Natural killer cell (primary cell): ENCODE results near the gene BIN1. TPM values are rescaled to one million over a fixed set of nuclear protein-coding genes. Genes with fewer than 3 reads are reported as not detected.

Source experiments
- ATAC-seq, 3 donors: fragments of 150-1000 bp in 2 of 3; fragments of 200-7000 bp in 1 of 3; cut with Tn5 transposase; 1 replicate in 1 of 3; 2 replicates in 2 of 3; pipeline ENCODE4 v1.10.0; 2021; ENCODE audit warnings: mild to moderate bottlenecking in 2 of 3, moderate library complexity in 2 of 3
- DNase-seq, 2 donors: peaks; one replicate each; pipeline versions ENCODE4 v3.0.0 to v3.0.0-alpha.2; 2013 to 2021; ENCODE audit warnings: mixed read lengths in 1 of 2
- H3K27ac ChIP-seq: one replicate; pipeline ENCODE4 v1.5.1; 2013; ENCODE audit warnings: mild to moderate bottlenecking, low read length
- H3K27me3 ChIP-seq: one replicate; pipeline ENCODE4 v1.6.1; 2013; ENCODE audit warnings: low read length; ENCODE audit not compliant: control insufficient read depth, insufficient read depth
- H3K36me3 ChIP-seq: one replicate; pipeline ENCODE4 v1.6.1; 2013; ENCODE audit warnings: low read length; ENCODE audit not compliant: control insufficient read depth, insufficient read depth
- H3K4me1 ChIP-seq: one replicate; pipeline ENCODE4 v1.6.1; 2013; ENCODE audit warnings: low read length; ENCODE audit not compliant: control insufficient read depth, insufficient read depth
- H3K4me3 ChIP-seq: one replicate; pipeline ENCODE4 v1.5.1; 2013; ENCODE audit warnings: low read length
- H3K9me3 ChIP-seq: one replicate; pipeline ENCODE4 v1.6.1; 2013; ENCODE audit warnings: low read length; ENCODE audit not compliant: control insufficient read depth, insufficient read depth
- H3K27ac Mint-ChIP-seq, 2 donors: one replicate each; pipeline ENCODE4 v1.8.0; 2022; ENCODE audit warnings: mild to moderate bottlenecking in 2 of 2, mixed read lengths in 2 of 2, moderate library complexity in 1 of 2
- H3K27me3 Mint-ChIP-seq, 2 donors: one replicate each; pipeline ENCODE4 v1.8.0; 2022; ENCODE audit warnings: low read depth in 2 of 2, mixed read lengths in 2 of 2
- H3K36me3 Mint-ChIP-seq: one replicate; pipeline ENCODE4 v1.8.0; 2022; ENCODE audit warnings: mixed read lengths
- H3K4me1 Mint-ChIP-seq, 2 donors: one replicate each; pipeline ENCODE4 v1.8.0; 2022; ENCODE audit warnings: mixed read lengths in 2 of 2
- H3K4me3 Mint-ChIP-seq: one replicate; pipeline ENCODE4 v1.8.0; 2022; ENCODE audit warnings: mild to moderate bottlenecking, moderate library complexity, mixed read lengths
- H3K9me3 Mint-ChIP-seq, 2 donors: one replicate each; pipeline ENCODE4 v1.8.0; 2022; ENCODE audit warnings: mixed read lengths in 2 of 2
- WGBS: methylation state at CpG from one replicate; pipeline ENCODE4 v1.1.7; 2013; ENCODE audit warnings: missing lambda C conversion rate; ENCODE audit not compliant: insufficient coverage; 5-methylcytosine and 5-hydroxymethylcytosine counted together
- intact Hi-C: fragments of 100-400 bp; cut with micrococcal nuclease; formaldehyde crosslinking; loops from one replicate; pipeline ENCODE4 v1.14.2; 2022
- total RNA-seq, 4 donors: library from RNA; stranded (reverse); fragments of 120-200 nt in 1 of 4; gene quantifications; one replicate each; pipeline versions ENCODE4 v1.2.3 to v1.2.4, GENCODE V29; 2013 to 2022
- TF ChIP-seq, protein P1 (sequence below): fragments of 200-600 bp; IDR thresholded peaks from one replicate; pipeline ENCODE4 v1.8.0; 2022; ENCODE audit warnings: antibody characterized with exemption

BIN1 gene
- total RNA-seq, 3 donors from 2014 or later (not counting 1 experiment from before 2014, with no cell fraction given): 73.5 to 131 (median 107) TPM

DNA sequence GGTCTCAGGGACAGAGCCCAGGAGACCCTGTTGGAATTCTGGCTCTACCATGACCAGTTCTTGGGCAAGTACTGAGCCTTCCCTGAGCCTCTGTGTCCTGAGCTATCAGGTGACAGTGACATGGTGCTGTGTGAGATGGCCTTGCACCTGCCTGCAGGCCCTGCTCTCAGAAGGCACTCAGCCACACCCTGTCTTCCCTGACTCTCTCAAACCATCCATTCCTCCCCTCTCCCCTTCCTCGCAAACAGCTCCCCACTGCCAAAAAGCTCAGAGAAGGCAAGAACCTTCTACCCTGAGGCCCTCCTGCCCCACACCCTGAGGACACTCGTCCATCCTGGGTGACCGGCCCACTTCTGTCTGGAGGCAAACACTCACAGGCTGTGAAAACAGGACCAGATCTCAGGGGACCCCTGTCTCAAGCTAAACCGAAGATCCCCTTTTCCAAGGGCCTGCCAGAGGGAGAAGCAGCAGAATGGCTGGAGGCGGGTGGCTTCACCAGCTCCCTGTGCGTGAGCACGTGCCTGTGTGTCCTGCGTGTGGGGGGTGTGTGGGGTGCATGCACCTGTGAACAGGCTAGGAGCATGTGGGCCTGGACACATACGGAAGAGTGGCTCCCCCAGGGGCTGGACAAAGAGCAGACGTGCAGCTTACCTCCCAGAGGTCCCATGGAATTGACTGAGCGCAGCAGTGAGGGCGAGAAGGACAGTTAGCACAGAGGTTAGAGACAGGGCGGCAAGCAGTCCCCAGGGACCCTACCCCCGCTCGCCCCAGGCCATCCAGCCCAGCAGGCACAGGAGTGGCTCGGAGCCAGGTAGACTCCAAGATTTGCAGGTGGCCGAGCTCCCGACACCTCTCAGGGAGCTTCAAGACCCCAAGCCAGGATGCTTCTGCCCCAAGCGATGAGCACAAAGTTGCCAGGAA, 53.9 kb downstream of the BIN1 start:
- no peak for ATAC-seq
- H3K27me3 Mint-ChIP-seq: no peaks in the 10 kb centered on the region
- Histone ChIP-seq H3K9me3 (no peaks in the 10 kb centered on the region), H3K4me3 (no peak overlapping the region), H3K27me3 (no peaks in the 10 kb centered on the region), H3K36me3 (peaks cover 38% of the 10 kb centered on the region), H3K4me1 (peaks cover 29% of the 10 kb centered on the region), H3K27ac (no peak overlapping the region)
- no peaks in the 10 kb centered on the region for H3K36me3 Mint-ChIP-seq
- no peak for DNase-seq
- H3K4me1 Mint-ChIP-seq: peaks cover 11 to 22% of the 10 kb centered on the region in 2 donors
- intact Hi-C loops: no loop called here
- no peaks in the 10 kb centered on the region for H3K9me3 Mint-ChIP-seq
- TF ChIP-seq, protein P1, sequence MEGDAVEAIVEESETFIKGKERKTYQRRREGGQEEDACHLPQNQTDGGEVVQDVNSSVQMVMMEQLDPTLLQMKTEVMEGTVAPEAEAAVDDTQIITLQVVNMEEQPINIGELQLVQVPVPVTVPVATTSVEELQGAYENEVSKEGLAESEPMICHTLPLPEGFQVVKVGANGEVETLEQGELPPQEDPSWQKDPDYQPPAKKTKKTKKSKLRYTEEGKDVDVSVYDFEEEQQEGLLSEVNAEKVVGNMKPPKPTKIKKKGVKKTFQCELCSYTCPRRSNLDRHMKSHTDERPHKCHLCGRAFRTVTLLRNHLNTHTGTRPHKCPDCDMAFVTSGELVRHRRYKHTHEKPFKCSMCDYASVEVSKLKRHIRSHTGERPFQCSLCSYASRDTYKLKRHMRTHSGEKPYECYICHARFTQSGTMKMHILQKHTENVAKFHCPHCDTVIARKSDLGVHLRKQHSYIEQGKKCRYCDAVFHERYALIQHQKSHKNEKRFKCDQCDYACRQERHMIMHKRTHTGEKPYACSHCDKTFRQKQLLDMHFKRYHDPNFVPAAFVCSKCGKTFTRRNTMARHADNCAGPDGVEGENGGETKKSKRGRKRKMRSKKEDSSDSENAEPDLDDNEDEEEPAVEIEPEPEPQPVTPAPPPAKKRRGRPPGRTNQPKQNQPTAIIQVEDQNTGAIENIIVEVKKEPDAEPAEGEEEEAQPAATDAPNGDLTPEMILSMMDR: no peak
- WGBS: 94% methylated on average over 19 of the region's 19 CpGs
- H3K4me3 Mint-ChIP-seq: no peak overlapping the region
- peak overlapping the region; percentile 20 to 56 for H3K27ac Mint-ChIP-seq

DNA sequence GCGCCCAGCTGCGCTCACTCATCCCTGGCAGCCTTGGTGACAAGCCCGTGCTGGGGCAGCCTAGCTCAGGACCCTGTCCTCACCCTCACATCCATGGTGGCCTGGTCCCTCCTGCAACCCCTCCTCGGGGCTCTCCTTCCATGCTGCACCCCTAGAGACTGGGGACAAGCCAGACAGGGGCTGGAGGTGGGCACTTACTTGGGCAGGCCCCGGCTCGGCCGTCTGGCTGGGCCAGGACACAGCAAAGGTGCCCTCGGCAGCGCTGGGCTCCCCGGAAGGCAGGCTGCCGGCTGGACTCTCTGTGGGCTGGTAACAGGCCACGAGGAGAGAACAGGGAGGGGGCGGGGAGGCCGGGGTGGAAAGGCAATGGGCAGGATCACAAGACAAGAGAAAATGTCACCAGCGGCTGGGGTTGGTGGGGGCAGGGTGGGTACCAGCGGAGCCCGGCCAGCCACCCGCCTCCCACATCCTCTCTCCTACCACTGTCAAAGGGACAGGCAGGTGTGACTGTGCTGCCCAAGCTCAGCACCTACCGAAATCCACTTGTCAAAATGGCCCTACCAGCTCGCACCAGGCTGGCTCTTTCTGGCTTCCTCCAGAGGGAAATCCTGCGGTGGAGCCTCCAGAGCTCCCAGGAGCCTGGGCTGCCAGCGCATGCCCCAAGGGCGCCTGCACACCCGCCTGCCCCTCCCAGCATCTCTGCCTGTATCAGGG, 54.7 kb downstream of the BIN1 start:
- Mint-ChIP-seq H3K4me3 (no peak overlapping the region), H3K9me3 (no peaks in the 10 kb centered on the region), H3K36me3 (no peaks in the 10 kb centered on the region), H3K27me3 (no peaks in the 10 kb centered on the region), H3K4me1 (peaks cover 11 to 22% of the 10 kb centered on the region in 2 donors), H3K27ac (peak overlapping the region; percentile 20 to 56)
- H3K9me3 ChIP-seq: no peaks in the 10 kb centered on the region
- DNase-seq (no peak), ATAC-seq (no peak)
- TF ChIP-seq, protein P1: no peak
- intact Hi-C loops: no loop called here
- no peak overlapping the region for H3K27ac ChIP-seq
- peaks cover 32% of the 10 kb centered on the region for H3K36me3 ChIP-seq
- peaks cover 29% of the 10 kb centered on the region for H3K4me1 ChIP-seq
- 81% methylated on average over 23 of the region's 24 CpGs for WGBS
- H3K27me3 ChIP-seq: no peaks in the 10 kb centered on the region
- H3K4me3 ChIP-seq: no peak overlapping the region

DNA sequence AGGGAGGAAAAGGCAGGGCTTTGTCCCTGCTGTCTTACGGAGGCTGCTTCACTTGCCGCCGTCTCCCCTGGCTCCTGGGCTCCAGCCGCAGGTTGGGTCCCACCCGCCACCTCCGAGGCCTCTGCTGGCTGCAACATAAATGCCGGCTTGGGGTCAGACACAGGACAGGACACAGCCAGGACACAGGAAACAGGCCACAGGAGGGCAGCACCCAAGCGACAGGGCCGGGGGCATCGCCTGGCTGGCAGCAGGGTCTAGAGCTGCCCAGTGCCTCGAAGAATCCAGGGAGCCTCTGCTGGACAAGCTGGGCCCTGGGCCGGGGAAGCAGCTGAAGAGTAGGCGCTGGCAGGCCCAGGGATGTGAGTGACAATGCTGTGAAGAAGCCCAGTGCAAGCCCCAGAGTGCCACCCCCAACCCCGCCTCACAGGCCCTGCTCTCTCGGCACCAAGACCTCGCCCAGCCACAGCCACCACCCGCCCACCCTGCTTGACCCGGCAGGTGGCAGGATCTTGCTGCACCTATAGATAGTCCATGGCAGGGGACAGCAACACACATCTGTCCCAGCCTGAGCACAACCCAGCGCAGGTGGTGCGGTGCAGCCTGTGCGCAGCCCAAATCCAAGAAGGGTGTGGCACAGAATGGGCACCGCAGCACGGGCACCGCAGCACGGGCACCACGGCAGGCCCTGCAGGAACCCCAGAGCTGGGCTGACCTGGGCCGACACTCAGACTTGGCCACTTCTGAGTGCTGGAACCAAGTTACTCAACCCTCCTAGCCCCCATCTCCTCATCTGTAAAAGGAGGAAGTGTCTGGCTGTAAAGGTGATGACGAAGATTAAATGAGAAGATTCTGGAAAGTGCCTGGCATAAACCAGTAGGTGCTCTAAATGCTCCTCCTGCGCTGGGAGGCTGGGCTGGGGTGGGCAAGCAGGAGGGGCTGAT, 55.6 kb downstream of the BIN1 start:
- 90% methylated on average over 29 of the region's 29 CpGs for WGBS
- TF ChIP-seq, protein P1: no peak
- H3K36me3 Mint-ChIP-seq: no peaks in the 10 kb centered on the region
- DNase-seq (no peak), ATAC-seq (no peak)
- no peaks in the 10 kb centered on the region for H3K9me3 Mint-ChIP-seq
- H3K4me3 Mint-ChIP-seq: no peak overlapping the region
- peaks cover 35% of the 10 kb centered on the region for H3K4me1 ChIP-seq
- intact Hi-C loops: no loop called here
- peak overlapping the region in 1 of 2 donors; percentile 20 for H3K27ac Mint-ChIP-seq
- H3K9me3 ChIP-seq: peaks cover 4% of the 10 kb centered on the region
- peaks cover 27% of the 10 kb centered on the region for H3K36me3 ChIP-seq
- no peak overlapping the region for H3K4me3 ChIP-seq
- H3K27me3 ChIP-seq: no peaks in the 10 kb centered on the region
- H3K4me1 Mint-ChIP-seq: peaks cover 15 to 29% of the 10 kb centered on the region in 2 donors
- H3K27me3 Mint-ChIP-seq: no peaks in the 10 kb centered on the region
- H3K27ac ChIP-seq: no peak overlapping the region
